HEK293 (cell line): ENCODE data around the gene RASGRF2.

Source experiments
- CTCF ChIA-PET: fragments of 350-600 bp; formaldehyde crosslinking; extraction: SDS; loops from one replicate; lab custom pipeline; 2021; ENCODE audit warnings: antibody characterized with exemption; lab: Yijun Ruan, JAX
- POLR2A ChIA-PET: fragments of 300-600 bp; formaldehyde crosslinking; extraction: SDS; loops from one replicate; lab custom pipeline; 2020; ENCODE audit warnings: antibody characterized with exemption, inconsistent platforms; lab: Yijun Ruan, JAX
- H3K27ac ChIP-seq: fragments of 200-500 bp; sonication (Bioruptor generic); 2 replicates; pipeline ENCODE4 v1.5.1; 2014; ENCODE audit warnings: low read depth, low read length, control low read depth, inconsistent platforms; ENCODE audit errors: extremely low read depth
- H3K36me3 ChIP-seq, 2 experiments: fragments of 200-500 bp in 1 of 2; sonication (Bioruptor generic) in 1 of 2; 1 replicate in 1 of 2; 2 replicates in 1 of 2; pipeline ENCODE4 v1.5.1; 2014 to 2017; ENCODE audit warnings: inconsistent platforms in 2 of 2, low read length in 2 of 2; ENCODE audit not compliant: control insufficient read depth in 2 of 2, insufficient read depth in 1 of 2
- H3K4me1 ChIP-seq: fragments of 200-500 bp; sonication (Bioruptor generic); 2 replicates; pipeline ENCODE4 v1.5.1; 2014; ENCODE audit warnings: mild to moderate bottlenecking, low read length, inconsistent platforms; ENCODE audit not compliant: control insufficient read depth, insufficient read depth
- H3K4me3 ChIP-seq: 2 replicates; pipeline ENCODE4 v1.5.1; 2011; ENCODE audit warnings: low read depth, mild to moderate bottlenecking, control low read depth, low read length, moderate library complexity
- H3K9me3 ChIP-seq: fragments of 200-500 bp; sonication (Bioruptor generic); 2 replicates; pipeline ENCODE4 v1.5.1; 2014; ENCODE audit warnings: low read depth, low read length, inconsistent platforms; ENCODE audit not compliant: control insufficient read depth, insufficient read depth
- MEIS1 ChIP-seq: sonication (generic); formaldehyde crosslinking; IDR thresholded peaks from 2 replicates; pipeline ENCODE4 v1.8.1; 2022; ENCODE audit warnings: missing genetic modification reagents, mild to moderate bottlenecking, borderline replicate concordance
- PRDM2 ChIP-seq: fragments of 450-650 bp; formaldehyde crosslinking; IDR thresholded peaks from 2 replicates; pipeline ENCODE4 v1.5.1; 2016; ENCODE audit warnings: missing biosample characterization, missing genetic modification characterization, borderline replicate concordance
- PRDM6 ChIP-seq: fragments of 450-650 bp; formaldehyde crosslinking; IDR thresholded peaks from 2 replicates; pipeline ENCODE4 v1.5.1; 2017; ENCODE audit warnings: missing biosample characterization, missing genetic modification characterization
- SETDB1 ChIP-seq: IDR thresholded peaks from one replicate; pipeline ENCODE4 v1.6.1; 2017; ENCODE audit warnings: mild to moderate bottlenecking, low read length, moderate library complexity, mixed read lengths; ENCODE audit not compliant: insufficient read length
- ZFHX2 ChIP-seq: fragments of 450-650 bp; formaldehyde crosslinking; conservative IDR thresholded peaks from 2 replicates; pipeline ENCODE4 v1.5.1; 2016; ENCODE audit warnings: missing biosample characterization, missing genetic modification characterization
- ZNF112 ChIP-seq: fragments of 450-650 bp; formaldehyde crosslinking; IDR thresholded peaks from 2 replicates; pipeline ENCODE4 v1.5.0; 2017; ENCODE audit warnings: missing biosample characterization, missing genetic modification characterization
- ZNF140 ChIP-seq: fragments of 450-650 bp; formaldehyde crosslinking; IDR thresholded peaks from 2 replicates; pipeline ENCODE4 v1.5.1; 2016; ENCODE audit warnings: missing biosample characterization, missing genetic modification characterization
- ZNF26 ChIP-seq: fragments of 450-650 bp; formaldehyde crosslinking; IDR thresholded peaks from 2 replicates; pipeline ENCODE4 v1.5.1; 2016; ENCODE audit warnings: missing biosample characterization, missing genetic modification characterization
- ZNF433 ChIP-seq: fragments of 450-650 bp; formaldehyde crosslinking; IDR thresholded peaks from 2 replicates; pipeline ENCODE4 v1.5.1; 2016; ENCODE audit warnings: missing biosample characterization, missing genetic modification characterization, low read depth
- ZNF558 ChIP-seq: fragments of 450-650 bp; formaldehyde crosslinking; IDR thresholded peaks from 2 replicates; pipeline ENCODE4 v1.5.1; 2016; ENCODE audit warnings: missing biosample characterization, missing genetic modification characterization
- ZNF600 ChIP-seq: fragments of 450-650 bp; formaldehyde crosslinking; IDR thresholded peaks from 2 replicates; pipeline ENCODE4 v1.5.1; 2016; ENCODE audit warnings: missing biosample characterization, missing genetic modification characterization
- ZSCAN18 ChIP-seq: fragments of 450-650 bp; formaldehyde crosslinking; IDR thresholded peaks from 2 replicates; pipeline ENCODE4 v1.5.1; 2016; ENCODE audit warnings: missing biosample characterization, missing genetic modification characterization
- TF ChIP-seq, protein P1 (sequence below): fragments of 450-650 bp; formaldehyde crosslinking; IDR thresholded peaks from 2 replicates; pipeline ENCODE4 v1.5.1; 2016; ENCODE audit warnings: missing biosample characterization, missing genetic modification characterization, borderline replicate concordance

Gene RASGRF2

DNA sequence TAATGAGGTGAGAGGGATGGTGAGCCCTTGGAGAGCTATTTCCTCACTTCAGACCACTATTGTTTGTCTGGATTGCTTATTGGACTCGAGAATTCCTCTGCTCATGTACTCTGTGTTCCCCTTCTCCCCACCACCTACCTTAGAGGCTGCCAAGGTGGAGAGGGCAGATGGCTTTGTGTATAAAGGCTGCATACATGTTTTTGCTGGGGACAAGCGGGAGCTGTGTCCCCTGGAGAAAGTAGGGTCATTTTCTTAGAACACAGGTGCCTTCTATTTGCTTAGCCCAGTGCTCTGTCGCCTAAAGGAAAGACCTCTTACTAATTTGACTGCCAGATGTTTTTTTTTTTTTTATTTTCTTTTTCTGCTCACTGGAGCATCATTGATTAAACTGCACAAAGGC lies 29.7 kb downstream of the RASGRF2 start (continued):
- TF ChIP-seq ZSCAN18 (tag by site-specific recombination) = no peak
- TF ChIP-seq ZNF433 (tag by site-specific recombination) = no peak
- TF ChIP-seq ZFHX2 = no peak
- TF ChIP-seq PRDM2 (tag by site-specific recombination) = no peak
- no peak for TF ChIP-seq PRDM6 (tag by site-specific recombination)
- TF ChIP-seq ZNF112 (tag by site-specific recombination) = no peak
- no peak for TF ChIP-seq ZNF558

DNA sequence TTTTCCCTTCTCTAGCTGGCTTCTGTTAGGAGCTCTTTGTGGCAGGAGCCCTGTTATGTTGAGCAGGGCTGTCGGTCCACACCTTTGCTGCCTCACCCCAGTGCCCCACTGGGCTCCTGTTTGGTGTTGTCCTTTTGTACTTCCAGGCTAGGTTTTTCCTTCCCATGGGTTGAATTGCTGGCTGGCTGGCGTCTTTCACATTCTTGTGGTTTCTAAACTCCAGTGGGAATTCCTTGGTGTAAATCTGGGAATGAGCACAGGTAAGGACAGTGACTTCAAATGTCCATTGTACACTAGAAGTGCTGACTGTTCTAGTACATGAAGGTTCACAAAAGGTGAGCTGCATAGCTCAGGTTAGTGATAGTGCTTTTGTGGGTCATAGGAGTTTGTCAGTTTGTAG lies 30.4 kb downstream of the RASGRF2 start:
- ChIA-PET POLR2A (no interaction called here), CTCF (interaction anchor here (1.3 kb wide), 1 partner anchor 118 kb away, joined by 3 read pairs; no protein-coding TSS in a partner anchor)
- Histone ChIP-seq H3K4me1 (peaks cover 6% of the 10 kb centered on the region), H3K4me3 (no peak overlapping the region), H3K36me3 (no peaks in the 10 kb centered on the region), H3K9me3 (no peaks in the 10 kb centered on the region), H3K27ac (no peak overlapping the region; the same call in 1 of the 2 replicates)
- TF ChIP-seq SETDB1 = peak; percentile 22
- TF ChIP-seq, protein P1, sequence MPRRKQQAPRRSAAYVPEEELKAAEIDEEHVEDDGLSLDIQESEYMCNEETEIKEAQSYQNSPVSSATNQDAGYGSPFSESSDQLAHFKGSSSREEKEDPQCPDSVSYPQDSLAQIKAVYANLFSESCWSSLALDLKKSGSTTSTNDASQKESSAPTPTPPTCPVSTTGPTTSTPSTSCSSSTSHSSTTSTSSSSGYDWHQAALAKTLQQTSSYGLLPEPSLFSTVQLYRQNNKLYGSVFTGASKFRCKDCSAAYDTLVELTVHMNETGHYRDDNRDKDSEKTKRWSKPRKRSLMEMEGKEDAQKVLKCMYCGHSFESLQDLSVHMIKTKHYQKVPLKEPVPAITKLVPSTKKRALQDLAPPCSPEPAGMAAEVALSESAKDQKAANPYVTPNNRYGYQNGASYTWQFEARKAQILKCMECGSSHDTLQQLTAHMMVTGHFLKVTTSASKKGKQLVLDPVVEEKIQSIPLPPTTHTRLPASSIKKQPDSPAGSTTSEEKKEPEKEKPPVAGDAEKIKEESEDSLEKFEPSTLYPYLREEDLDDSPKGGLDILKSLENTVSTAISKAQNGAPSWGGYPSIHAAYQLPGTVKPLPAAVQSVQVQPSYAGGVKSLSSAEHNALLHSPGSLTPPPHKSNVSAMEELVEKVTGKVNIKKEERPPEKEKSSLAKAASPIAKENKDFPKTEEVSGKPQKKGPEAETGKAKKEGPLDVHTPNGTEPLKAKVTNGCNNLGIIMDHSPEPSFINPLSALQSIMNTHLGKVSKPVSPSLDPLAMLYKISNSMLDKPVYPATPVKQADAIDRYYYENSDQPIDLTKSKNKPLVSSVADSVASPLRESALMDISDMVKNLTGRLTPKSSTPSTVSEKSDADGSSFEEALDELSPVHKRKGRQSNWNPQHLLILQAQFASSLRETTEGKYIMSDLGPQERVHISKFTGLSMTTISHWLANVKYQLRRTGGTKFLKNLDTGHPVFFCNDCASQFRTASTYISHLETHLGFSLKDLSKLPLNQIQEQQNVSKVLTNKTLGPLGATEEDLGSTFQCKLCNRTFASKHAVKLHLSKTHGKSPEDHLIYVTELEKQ = no peak
- no peak for TF ChIP-seq ZNF600 (tag by site-specific recombination)
- no peak for TF ChIP-seq MEIS1 (CRISPR knock-in tag)
- no peak for TF ChIP-seq ZNF26 (tag by site-specific recombination)
- no peak for TF ChIP-seq ZNF140
